SK-N-SH (cell line): Measurements from ENCODE around the gene AKAP6.

Experiments used
- EP300 ChIP-seq, 2 experiments: IDR thresholded peaks; 2 replicates each; pipeline versions ENCODE4 v1.4.0 to v1.6.1; 2012; ENCODE audit warnings: borderline replicate concordance in 1 of 2, low read depth in 1 of 2, low read length in 1 of 2
- EZH2phosphoT487 ChIP-seq: fragments of 200-600 bp; sonication (generic); IDR thresholded peaks from 2 replicates; pipeline ENCODE4 v1.6.1; 2017; ENCODE audit warnings: low read depth, mixed run types, mild to moderate bottlenecking, antibody characterized with exemption, moderate library complexity, borderline replicate concordance
- FOXJ3 ChIP-seq: sonication (generic); formaldehyde crosslinking; IDR thresholded peaks from 2 replicates; pipeline ENCODE4 v1.5.1; 2020; ENCODE audit warnings: mild to moderate bottlenecking, missing genetic modification reagents
- MXI1 ChIP-seq: IDR thresholded peaks from 2 replicates; pipeline ENCODE4 v1.6.1; 2012; ENCODE audit warnings: mild to moderate bottlenecking, low read depth, low read length, improper control_type of control experiment
- RAD21 ChIP-seq: IDR thresholded peaks from 2 replicates; pipeline ENCODE4 v1.6.1; 2012; ENCODE audit warnings: mild to moderate bottlenecking, low read length
- RXRA ChIP-seq: IDR thresholded peaks from 2 replicates; pipeline ENCODE4 v1.4.0; 2012; ENCODE audit warnings: low read depth, mild to moderate bottlenecking, borderline replicate concordance
- SIN3A ChIP-seq: IDR thresholded peaks from 2 replicates; pipeline ENCODE4 v1.6.1; 2012; ENCODE audit warnings: low read depth, mild to moderate bottlenecking, low read length, moderate library complexity, borderline replicate concordance
- TAF1 ChIP-seq: IDR thresholded peaks from 2 replicates; pipeline ENCODE4 v1.6.1; 2012; ENCODE audit warnings: low read depth, mild to moderate bottlenecking, low read length, moderate library complexity, borderline replicate concordance
- TCF12 ChIP-seq: IDR thresholded peaks from 2 replicates; pipeline ENCODE4 v1.4.0; 2012
- YY1 ChIP-seq: IDR thresholded peaks from 2 replicates; pipeline ENCODE4 v1.4.0; 2012; ENCODE audit warnings: low read depth, mild to moderate bottlenecking
- TF ChIP-seq, protein P1 (sequence below): fragments of 200-600 bp; sonication (generic); IDR thresholded peaks from 2 replicates; pipeline ENCODE4 v1.6.1; 2017; ENCODE audit warnings: antibody characterized with exemption, mild to moderate bottlenecking, moderate library complexity

- TF ChIP-seq EP300 (IDR thresholded peaks at IDR 0.05; ENCODE audit: borderline replicate concordance in 1 of 2, low read depth in 1 of 2, low read length in 1 of 2) (no peak), RAD21 (no peak), TAF1 (no peak), TCF12 (no peak), YY1 (no peak), FOXJ3 (CRISPR knock-in tag) (no peak), MXI1 (no peak), RXRA (no peak), EZH2phosphoT487 (no peak), SIN3A (no peak)
- TF ChIP-seq, protein P1, sequence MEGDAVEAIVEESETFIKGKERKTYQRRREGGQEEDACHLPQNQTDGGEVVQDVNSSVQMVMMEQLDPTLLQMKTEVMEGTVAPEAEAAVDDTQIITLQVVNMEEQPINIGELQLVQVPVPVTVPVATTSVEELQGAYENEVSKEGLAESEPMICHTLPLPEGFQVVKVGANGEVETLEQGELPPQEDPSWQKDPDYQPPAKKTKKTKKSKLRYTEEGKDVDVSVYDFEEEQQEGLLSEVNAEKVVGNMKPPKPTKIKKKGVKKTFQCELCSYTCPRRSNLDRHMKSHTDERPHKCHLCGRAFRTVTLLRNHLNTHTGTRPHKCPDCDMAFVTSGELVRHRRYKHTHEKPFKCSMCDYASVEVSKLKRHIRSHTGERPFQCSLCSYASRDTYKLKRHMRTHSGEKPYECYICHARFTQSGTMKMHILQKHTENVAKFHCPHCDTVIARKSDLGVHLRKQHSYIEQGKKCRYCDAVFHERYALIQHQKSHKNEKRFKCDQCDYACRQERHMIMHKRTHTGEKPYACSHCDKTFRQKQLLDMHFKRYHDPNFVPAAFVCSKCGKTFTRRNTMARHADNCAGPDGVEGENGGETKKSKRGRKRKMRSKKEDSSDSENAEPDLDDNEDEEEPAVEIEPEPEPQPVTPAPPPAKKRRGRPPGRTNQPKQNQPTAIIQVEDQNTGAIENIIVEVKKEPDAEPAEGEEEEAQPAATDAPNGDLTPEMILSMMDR: no peak
Observed at GRCh38 chr14:32329690-32330285, 690 bp downstream of the AKAP6 start.
